Peyer's patch (tissue), 4 donors: Measurements from ENCODE around the gene SHB. TPM values are rescaled to one million over a fixed set of nuclear protein-coding genes. Genes with fewer than 3 reads are reported as not detected.
A peak's percentile ranks its signal among the peaks of the same experiment; 100 is the strongest.

Source experiments
- DNase-seq, 3 donors: peaks; one replicate each; pipeline ENCODE4 v3.0.0-alpha.2; 2017 to 2019
- H3K27ac ChIP-seq, 4 donors: fragments of 200-600 bp; sonication (generic); one replicate each; pipeline ENCODE4 v1.5.1; 2016 to 2019
- H3K27me3 ChIP-seq, 2 donors: fragments of 200-600 bp; sonication (generic); one replicate each; pipeline ENCODE4 v1.5.1; 2019
- H3K36me3 ChIP-seq, 3 donors: fragments of 200-600 bp; sonication (generic); one replicate each; pipeline ENCODE4 v1.5.1; 2016 to 2019
- H3K4me1 ChIP-seq, 4 donors: fragments of 200-600 bp; sonication (generic); one replicate each; pipeline ENCODE4 v1.5.1; 2016 to 2019
- H3K4me3 ChIP-seq, 4 donors: fragments of 200-600 bp; sonication (generic); 1 replicate in 3 of 4; 2 replicates in 1 of 4; pipeline ENCODE4 v1.5.1; 2016 to 2019; ENCODE audit warnings: mild to moderate bottlenecking in 1 of 4
- H3K9me3 ChIP-seq, 4 donors: fragments of 200-600 bp; sonication (generic); one replicate each; pipeline ENCODE4 v1.5.1; 2016 to 2019; ENCODE audit warnings: mild to moderate bottlenecking in 1 of 4
- CTCF ChIP-seq, 6 experiments: fragments of 450-650 bp in 4 of 6; fragments of 200-600 bp in 2 of 6; sonication (generic) in 1 of 6; IDR thresholded peaks; one replicate each; pipeline ENCODE4 v1.5.1; 2017 to 2019; ENCODE audit warnings: antibody characterized with exemption in 6 of 6, mild to moderate bottlenecking in 3 of 6, moderate library complexity in 1 of 6
- POLR2A ChIP-seq, 2 donors: fragments of 450-650 bp; IDR thresholded peaks; one replicate each; pipeline ENCODE4 v1.5.1; 2017; ENCODE audit warnings: antibody characterized with exemption in 2 of 2, mild to moderate bottlenecking in 2 of 2, moderate library complexity in 2 of 2
- total RNA-seq, 4 donors: library from RNA; depleted of rRNA; stranded (reverse); fragments of >200 nt; gene quantifications; one replicate each; pipeline ENCODE4 v1.1.0, GENCODE V29; 2016

The SHB gene
- total RNA-seq, 4 donors from 2014 or later: 14.5 to 31.1 (median 25.6) TPM

- peaks cover 0 to 52% (median 15%) of the 10 kb centered on the region in 4 donors for H3K4me1 ChIP-seq
- H3K27me3 ChIP-seq: no peaks in the 10 kb centered on the region
- H3K4me3 ChIP-seq: no peak overlapping the region
- no peaks in the 10 kb centered on the region for H3K36me3 ChIP-seq
- TF ChIP-seq POLR2A (IDR thresholded peaks at IDR 0.05) (no peak), CTCF (IDR thresholded peaks at IDR 0.05) (no peak)
- DNase-seq: no peak
- peak overlapping the region in 1 of 4 donors; percentile 98 for H3K27ac ChIP-seq
- no peaks in the 10 kb centered on the region for H3K9me3 ChIP-seq
These were observed 4.1 kb downstream of the SHB start for GRCh38 chr9:38064842-38065368.

- Histone ChIP-seq H3K4me1 (peaks cover 0 to 52% (median 14%) of the 10 kb centered on the region in 4 donors), H3K36me3 (no peaks in the 10 kb centered on the region), H3K4me3 (no peak overlapping the region), H3K9me3 (no peaks in the 10 kb centered on the region), H3K27ac (peak overlapping the region in 1 of 4 donors; percentile 34), H3K27me3 (no peaks in the 10 kb centered on the region)
- TF ChIP-seq CTCF (IDR thresholded peaks at IDR 0.05) (no peak), POLR2A (IDR thresholded peaks at IDR 0.05) (no peak)
- DNase-seq: no peak
These were observed 5.7 kb downstream of the SHB start for GRCh38 chr9:38063363-38063707.

GRCh38 chr9:38062498-38063362, 6.3 kb downstream of the SHB start:
- Histone ChIP-seq H3K9me3 (no peaks in the 10 kb centered on the region), H3K36me3 (no peaks in the 10 kb centered on the region), H3K27ac (peak overlapping the region in 1 of 4 donors; percentile 34), H3K27me3 (no peaks in the 10 kb centered on the region), H3K4me1 (peaks cover 0 to 52% (median 9%) of the 10 kb centered on the region in 4 donors), H3K4me3 (no peak overlapping the region)
- TF ChIP-seq POLR2A (IDR thresholded peaks at IDR 0.05): no peak
- TF ChIP-seq CTCF (IDR thresholded peaks at IDR 0.05): no peak
- DNase-seq: no peak

- Histone ChIP-seq H3K4me3 (no peak overlapping the region), H3K27ac (peak overlapping the region in 1 of 4 donors; percentile 34), H3K9me3 (no peaks in the 10 kb centered on the region), H3K27me3 (no peaks in the 10 kb centered on the region), H3K4me1 (peaks cover 0 to 52% (median 3%) of the 10 kb centered on the region in 4 donors), H3K36me3 (no peaks in the 10 kb centered on the region)
- TF ChIP-seq POLR2A (IDR thresholded peaks at IDR 0.05) (no peak), CTCF (IDR thresholded peaks at IDR 0.05) (no peak)
- no peak for DNase-seq
These were observed 6.9 kb downstream of the SHB start for GRCh38 chr9:38062106-38062497.

GRCh38 chr9:38061326-38061977, 7.6 kb downstream of the SHB start:
- Histone ChIP-seq H3K36me3 (no peaks in the 10 kb centered on the region), H3K4me3 (no peak overlapping the region), H3K27ac (no peak overlapping the region), H3K9me3 (no peaks in the 10 kb centered on the region), H3K4me1 (peaks cover 0 to 46% (median 0%) of the 10 kb centered on the region in 4 donors), H3K27me3 (no peaks in the 10 kb centered on the region)
- DNase-seq: no peak
- TF ChIP-seq CTCF (IDR thresholded peaks at IDR 0.05) (no peak), POLR2A (IDR thresholded peaks at IDR 0.05) (no peak)
